ENCODE data around the gene SLC66A3. TPM values are rescaled to one million over a fixed set of nuclear protein-coding genes. Genes with fewer than 3 reads are reported as not detected.

The SLC66A3 gene
- polyA plus RNA-seq, 1 experiment: 64.4 TPM

- DNase-seq (ENCODE audit: low read depth): no peak
- H3K27me3 ChIP-seq (ENCODE audit: control insufficient read depth, insufficient read depth, low read length): peaks cover 6% of the 10 kb centered on the region
- ChIA-PET POLR2A (no interaction called here), CTCF (interaction anchor here (1.5 to 2.2 kb wide), 2 partner anchors 10 to 304 kb away, joined by 6 to 12 read pairs; a partner anchor contains a TSS)
- H3K4me3 ChIP-seq (ENCODE audit: low read depth, low read length): no peak overlapping the region
- no peaks in the 10 kb centered on the region for H3K36me3 ChIP-seq (ENCODE audit: control insufficient read depth, insufficient read depth, low read length)
- TF ChIP-seq, protein P1, sequence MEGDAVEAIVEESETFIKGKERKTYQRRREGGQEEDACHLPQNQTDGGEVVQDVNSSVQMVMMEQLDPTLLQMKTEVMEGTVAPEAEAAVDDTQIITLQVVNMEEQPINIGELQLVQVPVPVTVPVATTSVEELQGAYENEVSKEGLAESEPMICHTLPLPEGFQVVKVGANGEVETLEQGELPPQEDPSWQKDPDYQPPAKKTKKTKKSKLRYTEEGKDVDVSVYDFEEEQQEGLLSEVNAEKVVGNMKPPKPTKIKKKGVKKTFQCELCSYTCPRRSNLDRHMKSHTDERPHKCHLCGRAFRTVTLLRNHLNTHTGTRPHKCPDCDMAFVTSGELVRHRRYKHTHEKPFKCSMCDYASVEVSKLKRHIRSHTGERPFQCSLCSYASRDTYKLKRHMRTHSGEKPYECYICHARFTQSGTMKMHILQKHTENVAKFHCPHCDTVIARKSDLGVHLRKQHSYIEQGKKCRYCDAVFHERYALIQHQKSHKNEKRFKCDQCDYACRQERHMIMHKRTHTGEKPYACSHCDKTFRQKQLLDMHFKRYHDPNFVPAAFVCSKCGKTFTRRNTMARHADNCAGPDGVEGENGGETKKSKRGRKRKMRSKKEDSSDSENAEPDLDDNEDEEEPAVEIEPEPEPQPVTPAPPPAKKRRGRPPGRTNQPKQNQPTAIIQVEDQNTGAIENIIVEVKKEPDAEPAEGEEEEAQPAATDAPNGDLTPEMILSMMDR (IDR thresholded peaks at IDR 0.05; ENCODE audit: insufficient read depth, low read depth, low read length): no peak
These were observed 12.3 kb upstream of the SLC66A3 start for GRCh38 chr2:11142987-11143386.

GRCh38 chr2:11144077-11144737, 11.1 kb upstream of the SLC66A3 start:
- ChIA-PET POLR2A (no interaction called here), CTCF (interaction anchor here (0.6 to 2.2 kb wide), 4 partner anchors 11 to 303 kb away, joined by 3 to 12 read pairs (median 5); a partner anchor contains a TSS)
- H3K36me3 ChIP-seq (ENCODE audit: control insufficient read depth, insufficient read depth, low read length): no peaks in the 10 kb centered on the region
- H3K27me3 ChIP-seq (ENCODE audit: control insufficient read depth, insufficient read depth, low read length): peaks cover 6% of the 10 kb centered on the region
- TF ChIP-seq, protein P1 (IDR thresholded peaks at IDR 0.05; ENCODE audit: insufficient read depth, low read depth, low read length): no peak
- DNase-seq (ENCODE audit: low read depth): no peak
- no peak overlapping the region for H3K4me3 ChIP-seq (ENCODE audit: low read depth, low read length)

GRCh38 chr2:11144738-11145079, 10.6 kb upstream of the SLC66A3 start:
- TF ChIP-seq, protein P1 (IDR thresholded peaks at IDR 0.05; ENCODE audit: insufficient read depth, low read depth, low read length): no peak
- Histone ChIP-seq H3K4me3 (ENCODE audit: low read depth, low read length) (no peak overlapping the region), H3K27me3 (ENCODE audit: control insufficient read depth, insufficient read depth, low read length) (peaks cover 6% of the 10 kb centered on the region), H3K36me3 (ENCODE audit: control insufficient read depth, insufficient read depth, low read length) (no peaks in the 10 kb centered on the region)
- ChIA-PET POLR2A (no interaction called here), CTCF (interaction anchor here (0.6 to 2.2 kb wide), 4 partner anchors 12 to 302 kb away, joined by 3 to 12 read pairs (median 5); a partner anchor contains a TSS)
- DNase-seq (ENCODE audit: low read depth): no peak

- TF ChIP-seq, protein P1 (IDR thresholded peaks at IDR 0.05; ENCODE audit: insufficient read depth, low read depth, low read length): no peak
- ChIA-PET POLR2A (no interaction called here), CTCF (no interaction called here)
- no peak for DNase-seq (ENCODE audit: low read depth)
- Histone ChIP-seq H3K27me3 (ENCODE audit: control insufficient read depth, insufficient read depth, low read length) (peaks cover 6% of the 10 kb centered on the region), H3K36me3 (ENCODE audit: control insufficient read depth, insufficient read depth, low read length) (no peaks in the 10 kb centered on the region), H3K4me3 (ENCODE audit: low read depth, low read length) (no peak overlapping the region)
These were observed 9.9 kb upstream of the SLC66A3 start for GRCh38 chr2:11145350-11145749.

DNA sequence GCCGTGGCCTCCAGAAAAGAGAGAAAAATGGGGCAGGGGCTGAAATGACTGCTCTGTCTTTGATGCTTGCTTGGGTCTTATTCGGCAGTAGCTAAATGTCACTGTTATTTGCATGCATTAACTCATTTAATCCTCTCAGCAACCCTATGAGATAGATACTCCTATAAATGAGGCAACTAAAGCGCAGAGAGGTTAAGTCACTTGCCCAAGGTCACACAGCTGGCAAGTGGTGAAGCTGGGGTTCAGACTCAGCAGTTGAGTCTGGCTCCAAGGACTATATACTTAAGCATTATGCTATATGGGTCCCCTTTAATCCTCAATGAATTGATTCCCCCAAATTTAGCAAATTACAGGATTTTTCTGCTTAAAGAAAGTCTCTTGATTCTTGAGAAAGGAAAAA, 9.2 kb upstream of the SLC66A3 start:
- Histone ChIP-seq H3K27me3 (ENCODE audit: control insufficient read depth, insufficient read depth, low read length) (peaks cover 6% of the 10 kb centered on the region), H3K36me3 (ENCODE audit: control insufficient read depth, insufficient read depth, low read length) (no peaks in the 10 kb centered on the region), H3K4me3 (ENCODE audit: low read depth, low read length) (no peak overlapping the region)
- CTCF ChIA-PET: interaction anchor here (1.4 kb wide), 1 partner anchor 13 kb away, joined by 4 read pairs; a partner anchor contains a TSS
- no peak for DNase-seq (ENCODE audit: low read depth)
- POLR2A ChIA-PET: no interaction called here
- TF ChIP-seq, protein P1 (IDR thresholded peaks at IDR 0.05; ENCODE audit: insufficient read depth, low read depth, low read length): no peak
